K562 (cell line): ENCODE measurements around the gene GALNT12. TPM values are rescaled to one million over a fixed set of nuclear protein-coding genes. Genes with fewer than 3 reads are reported as not detected.

ENCODE experiments used
- ARID1B ChIP-seq: fragments of 450-650 bp; IDR thresholded peaks from 2 replicates; pipeline ENCODE4 v1.6.1; 2016; ENCODE audit warnings: antibody characterized with exemption, mild to moderate bottlenecking, inconsistent platforms
- GABPA ChIP-seq: fragments of 200-800 bp; sonication (Bioruptor generic); conservative IDR thresholded peaks from 2 replicates; pipeline ENCODE4 v1.6.1; 2016; ENCODE audit warnings: low read depth, missing genetic modification characterization, missing compliant biosample characterization
- HNRNPK ChIP-seq: fragments of 200-400 bp; formaldehyde crosslinking; IDR thresholded peaks from one replicate; pipeline ENCODE4 v1.6.1; 2018; ENCODE audit warnings: mild to moderate bottlenecking, low read depth, low read length; ENCODE audit not compliant: poor library complexity, severe bottlenecking
- MCM3 ChIP-seq: fragments of 450-650 bp; IDR thresholded peaks from 2 replicates; pipeline ENCODE4 v1.6.1; 2016
- MYC ChIP-seq, 2 experiments: fragments of 250-450 bp in 1 of 2; sonication (Bioruptor Pico) in 1 of 2; IDR thresholded peaks; 2 replicates each; pipeline versions ENCODE4 v1.5.1 to v1.6.1; 2012 to 2021; ENCODE audit warnings: low read depth in 2 of 2, borderline replicate concordance in 1 of 2, improper control_type of control experiment in 1 of 2, low read length in 1 of 2, mild to moderate bottlenecking in 1 of 2, moderate library complexity in 1 of 2
- NCOA1 ChIP-seq: fragments of 450-650 bp; IDR thresholded peaks from 2 replicates; pipeline ENCODE4 v1.6.1; 2016; ENCODE audit warnings: low read depth
- ZFX ChIP-seq: sonication (generic); formaldehyde crosslinking; IDR thresholded peaks from 2 replicates; pipeline ENCODE4 v1.8.0; 2022; ENCODE audit warnings: mild to moderate bottlenecking, missing genetic modification reagents, moderate library complexity
- ZKSCAN8 ChIP-seq: fragments of 200-800 bp; sonication (Bioruptor generic); IDR thresholded peaks from 2 replicates; pipeline ENCODE4 v1.6.1; 2016; ENCODE audit warnings: missing genetic modification characterization, missing compliant biosample characterization
- ZNF324 ChIP-seq: fragments of 250-450 bp; sonication (Bioruptor Pico); IDR thresholded peaks from 2 replicates; pipeline ENCODE4 v1.4.0; 2020; ENCODE audit warnings: mild to moderate bottlenecking
- ZNF561 ChIP-seq: fragments of 450-650 bp; formaldehyde crosslinking; conservative IDR thresholded peaks from 2 replicates; pipeline ENCODE4 v1.4.0; 2020; ENCODE audit warnings: mild to moderate bottlenecking, moderate library complexity
- ZNF57 ChIP-seq: fragments of 450-650 bp; formaldehyde crosslinking; IDR thresholded peaks from 2 replicates; pipeline ENCODE4 v1.4.0; 2020; ENCODE audit warnings: mild to moderate bottlenecking, moderate library complexity
- ZNF77 ChIP-seq: fragments of 250-450 bp; sonication (Bioruptor Pico); IDR thresholded peaks from 2 replicates; pipeline ENCODE4 v1.5.0; 2020
- ZNF785 ChIP-seq: fragments of 250-450 bp; sonication (Bioruptor Pico); IDR thresholded peaks from 2 replicates; pipeline ENCODE4 v1.4.0; 2020; ENCODE audit warnings: mild to moderate bottlenecking
- polyA plus RNA-seq, 8 experiments: library from polyadenylated mRNA; depleted of rRNA in 4 of 8; stranded (reverse) in 5 of 8; unstranded in 3 of 8; fragments of >200 nt; fragmentation: Nextera tagmentation in 2 of 8; fragmentation: Illumina TruSeq in 1 of 8; extraction: Ambion mirVana in 2 of 8; extraction: Trizol in 1 of 8; gene quantifications; 2 replicates each; pipeline versions ENCODE4 v1.2.1 to v1.2.3, GENCODE V29; 2011 to 2014; ENCODE audit warnings: inconsistent platforms in 1 of 8, missing spikeins in 1 of 8
- total RNA-seq, 7 experiments: library from RNA; depleted of rRNA in 6 of 7; stranded (reverse); fragments of >200 nt in 6 of 7; fragmentation: Illumina TruSeq in 2 of 7; extraction: Trizol in 2 of 7; gene quantifications; 2 replicates each; pipeline versions ENCODE4 v1.2.1 to v1.2.3, GENCODE V29; 2011 to 2021; ENCODE audit warnings: low replicate concordance in 1 of 7
- TF ChIP-seq, protein P1 (sequence below), 2 experiments: fragments of 150-350 bp in 1 of 2; IDR thresholded peaks; 2 replicates each; pipeline ENCODE4 v1.6.1; 2012 to 2016; ENCODE audit warnings: low read depth in 2 of 2, low read length in 2 of 2, mild to moderate bottlenecking in 1 of 2, moderate library complexity in 1 of 2
- TF ChIP-seq, protein P2 (sequence below), 2 experiments: fragments of 450-650 bp in 1 of 2; sonication (generic) in 1 of 2; formaldehyde crosslinking in 1 of 2; IDR thresholded peaks; 2 replicates each; pipeline versions ENCODE4 v1.7.1 to v1.9.0; 2016 to 2022; ENCODE audit warnings: inconsistent platforms in 1 of 2, mild to moderate bottlenecking in 1 of 2, missing genetic modification reagents in 1 of 2

Gene GALNT12
- total and polyA plus RNA-seq, 9 of the 15 experiments (the other 6 are each of a cell fraction or from before 2014, with no cell fraction given) = 29.7 to 82.9 (median 44.2) TPM

- TF ChIP-seq ZNF785 (CRISPR knock-in tag) (no peak), ZNF57 (CRISPR knock-in tag) (no peak), NCOA1 (no peak), MCM3 (no peak), ZNF77 (CRISPR knock-in tag) (no peak), ZKSCAN8 (peak; percentile 28; the same call in 1 of the 2 replicates), HNRNPK (no peak), GABPA (no peak), ARID1B (peak; percentile 36; the same call in 1 of the 2 replicates), MYC (IDR thresholded peaks at IDR 0.05; ENCODE audit: low read depth, low read length) (peak; percentile 49; the same call in 1 of the 2 replicates), MYC (CRISPR knock-in tag; IDR thresholded peaks at IDR 0.05; ENCODE audit: borderline replicate concordance, low read depth) (no peak), ZFX (CRISPR knock-in tag) (no peak), ZNF561 (CRISPR knock-in tag) (no peak), ZNF324 (no peak)
- TF ChIP-seq, protein P1, sequence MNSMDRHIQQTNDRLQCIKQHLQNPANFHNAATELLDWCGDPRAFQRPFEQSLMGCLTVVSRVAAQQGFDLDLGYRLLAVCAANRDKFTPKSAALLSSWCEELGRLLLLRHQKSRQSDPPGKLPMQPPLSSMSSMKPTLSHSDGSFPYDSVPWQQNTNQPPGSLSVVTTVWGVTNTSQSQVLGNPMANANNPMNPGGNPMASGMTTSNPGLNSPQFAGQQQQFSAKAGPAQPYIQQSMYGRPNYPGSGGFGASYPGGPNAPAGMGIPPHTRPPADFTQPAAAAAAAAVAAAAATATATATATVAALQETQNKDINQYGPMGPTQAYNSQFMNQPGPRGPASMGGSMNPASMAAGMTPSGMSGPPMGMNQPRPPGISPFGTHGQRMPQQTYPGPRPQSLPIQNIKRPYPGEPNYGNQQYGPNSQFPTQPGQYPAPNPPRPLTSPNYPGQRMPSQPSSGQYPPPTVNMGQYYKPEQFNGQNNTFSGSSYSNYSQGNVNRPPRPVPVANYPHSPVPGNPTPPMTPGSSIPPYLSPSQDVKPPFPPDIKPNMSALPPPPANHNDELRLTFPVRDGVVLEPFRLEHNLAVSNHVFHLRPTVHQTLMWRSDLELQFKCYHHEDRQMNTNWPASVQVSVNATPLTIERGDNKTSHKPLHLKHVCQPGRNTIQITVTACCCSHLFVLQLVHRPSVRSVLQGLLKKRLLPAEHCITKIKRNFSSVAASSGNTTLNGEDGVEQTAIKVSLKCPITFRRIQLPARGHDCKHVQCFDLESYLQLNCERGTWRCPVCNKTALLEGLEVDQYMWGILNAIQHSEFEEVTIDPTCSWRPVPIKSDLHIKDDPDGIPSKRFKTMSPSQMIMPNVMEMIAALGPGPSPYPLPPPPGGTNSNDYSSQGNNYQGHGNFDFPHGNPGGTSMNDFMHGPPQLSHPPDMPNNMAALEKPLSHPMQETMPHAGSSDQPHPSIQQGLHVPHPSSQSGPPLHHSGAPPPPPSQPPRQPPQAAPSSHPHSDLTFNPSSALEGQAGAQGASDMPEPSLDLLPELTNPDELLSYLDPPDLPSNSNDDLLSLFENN (IDR thresholded peaks at IDR 0.05; ENCODE audit: low read depth in 2 of 2, low read length in 2 of 2) = 0 out of 4 replicates have a peak, but pooled peaks of 1 of the 2 experiments have one; percentile 31
- TF ChIP-seq, protein P2, sequence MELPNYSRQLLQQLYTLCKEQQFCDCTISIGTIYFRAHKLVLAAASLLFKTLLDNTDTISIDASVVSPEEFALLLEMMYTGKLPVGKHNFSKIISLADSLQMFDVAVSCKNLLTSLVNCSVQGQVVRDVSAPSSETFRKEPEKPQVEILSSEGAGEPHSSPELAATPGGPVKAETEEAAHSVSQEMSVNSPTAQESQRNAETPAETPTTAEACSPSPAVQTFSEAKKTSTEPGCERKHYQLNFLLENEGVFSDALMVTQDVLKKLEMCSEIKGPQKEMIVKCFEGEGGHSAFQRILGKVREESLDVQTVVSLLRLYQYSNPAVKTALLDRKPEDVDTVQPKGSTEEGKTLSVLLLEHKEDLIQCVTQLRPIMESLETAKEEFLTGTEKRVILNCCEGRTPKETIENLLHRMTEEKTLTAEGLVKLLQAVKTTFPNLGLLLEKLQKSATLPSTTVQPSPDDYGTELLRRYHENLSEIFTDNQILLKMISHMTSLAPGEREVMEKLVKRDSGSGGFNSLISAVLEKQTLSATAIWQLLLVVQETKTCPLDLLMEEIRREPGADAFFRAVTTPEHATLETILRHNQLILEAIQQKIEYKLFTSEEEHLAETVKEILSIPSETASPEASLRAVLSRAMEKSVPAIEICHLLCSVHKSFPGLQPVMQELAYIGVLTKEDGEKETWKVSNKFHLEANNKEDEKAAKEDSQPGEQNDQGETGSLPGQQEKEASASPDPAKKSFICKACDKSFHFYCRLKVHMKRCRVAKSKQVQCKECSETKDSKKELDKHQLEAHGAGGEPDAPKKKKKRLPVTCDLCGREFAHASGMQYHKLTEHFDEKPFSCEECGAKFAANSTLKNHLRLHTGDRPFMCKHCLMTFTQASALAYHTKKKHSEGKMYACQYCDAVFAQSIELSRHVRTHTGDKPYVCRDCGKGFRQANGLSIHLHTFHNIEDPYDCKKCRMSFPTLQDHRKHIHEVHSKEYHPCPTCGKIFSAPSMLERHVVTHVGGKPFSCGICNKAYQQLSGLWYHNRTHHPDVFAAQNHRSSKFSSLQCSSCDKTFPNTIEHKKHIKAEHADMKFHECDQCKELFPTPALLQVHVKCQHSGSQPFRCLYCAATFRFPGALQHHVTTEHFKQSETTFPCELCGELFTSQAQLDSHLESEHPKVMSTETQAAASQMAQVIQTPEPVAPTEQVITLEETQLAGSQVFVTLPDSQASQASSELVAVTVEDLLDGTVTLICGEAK (IDR thresholded peaks at IDR 0.05) = no peak
- TF ChIP-seq, protein P2 (CRISPR knock-in tag; IDR thresholded peaks at IDR 0.05) = no peak
Observed at GRCh38 chr9:98848450-98849149, 41.1 kb downstream of the GALNT12 start (continued).
